Activated CD8-positive, alpha-beta T cell treated with anti-CD3 and anti-CD28 coated beads for 36 hours (primary cell): ENCODE measurements around the gene CDH13. TPM values are rescaled to one million over a fixed set of nuclear protein-coding genes. Genes with fewer than 3 reads are reported as not detected.

Experiments
- ATAC-seq: fragments of 200-7000 bp; cut with Tn5 transposase; one replicate; pipeline ENCODE4 v1.10.0; 2021; ENCODE audit warnings: mild to moderate bottlenecking, moderate library complexity
- CTCF ChIA-PET: fragments of 350-600 bp; sonication (Branson Sonifier 250); formaldehyde crosslinking; loops from one replicate; lab custom pipeline; 2021; ENCODE audit warnings: antibody characterized with exemption; lab: Charles Lee
- POLR2A ChIA-PET: fragments of 350-600 bp; sonication (Branson Sonifier 250); formaldehyde crosslinking; loops from one replicate; lab custom pipeline; 2021; ENCODE audit warnings: antibody characterized with exemption; lab: Charles Lee
- DNase-seq: peaks from one replicate; pipeline ENCODE4 v3.0.0-alpha.2; 2020
- H3K27ac Mint-ChIP-seq: one replicate; pipeline ENCODE4 v1.8.0; 2021; ENCODE audit warnings: mild to moderate bottlenecking, mixed read lengths
- H3K27me3 Mint-ChIP-seq: one replicate; pipeline ENCODE4 v1.8.0; 2021; ENCODE audit warnings: mixed read lengths
- H3K36me3 Mint-ChIP-seq: one replicate; pipeline ENCODE4 v1.8.0; 2021; ENCODE audit warnings: low read depth, mixed read lengths
- H3K4me1 Mint-ChIP-seq: one replicate; pipeline ENCODE4 v1.8.0; 2021; ENCODE audit warnings: low read depth, mixed read lengths
- H3K4me3 Mint-ChIP-seq: one replicate; pipeline ENCODE4 v1.8.0; 2021; ENCODE audit warnings: mild to moderate bottlenecking, moderate library complexity, mixed read lengths
- H3K9me3 Mint-ChIP-seq: one replicate; pipeline ENCODE4 v1.8.0; 2021; ENCODE audit warnings: mixed read lengths
- CTCF ChIP-seq: fragments of 200-600 bp; IDR thresholded peaks from one replicate; pipeline ENCODE4 v1.8.0; 2022; ENCODE audit warnings: antibody characterized with exemption, mild to moderate bottlenecking
- intact Hi-C: fragments of 100-400 bp; cut with micrococcal nuclease; formaldehyde crosslinking; loops from one replicate; pipeline ENCODE4 v1.10.0; 2022
- total RNA-seq, 2 experiments: library from RNA; stranded (reverse); gene quantifications; one replicate each; pipeline ENCODE4 v1.2.3, GENCODE V29; 2021

CDH13 gene
- total RNA-seq, 2 experiments from 2014 or later: not detected

- Mint-ChIP-seq H3K9me3 (no peaks in the 10 kb centered on the region), H3K4me3 (no peak overlapping the region), H3K4me1 (no peaks in the 10 kb centered on the region), H3K36me3 (no peaks in the 10 kb centered on the region), H3K27me3 (peaks cover 7% of the 10 kb centered on the region), H3K27ac (no peak overlapping the region)
- intact Hi-C loops: no loop called here
- ATAC-seq (no peak), DNase-seq (no peak)
- CTCF ChIA-PET: no interaction called here
- no peak for TF ChIP-seq CTCF
- POLR2A ChIA-PET: no interaction called here
These were observed 1079.1 kb downstream of the CDH13 start for GRCh38 chr16:83705856-83706255.

- no peak for ATAC-seq
- TF ChIP-seq CTCF: no peak
- POLR2A ChIA-PET: no interaction called here
- intact Hi-C loops: no loop called here
- Mint-ChIP-seq H3K27me3 (peaks cover 7% of the 10 kb centered on the region), H3K4me3 (no peak overlapping the region), H3K27ac (no peak overlapping the region), H3K36me3 (no peaks in the 10 kb centered on the region), H3K9me3 (no peaks in the 10 kb centered on the region), H3K4me1 (no peaks in the 10 kb centered on the region)
- DNase-seq: no peak
- CTCF ChIA-PET: no interaction called here
These were observed 1079.6 kb downstream of the CDH13 start for GRCh38 chr16:83706394-83706793.

GRCh38 chr16:83711069-83711468 lies 1084.3 kb downstream of the CDH13 start:
- no peaks in the 10 kb centered on the region for H3K9me3 Mint-ChIP-seq
- no peaks in the 10 kb centered on the region for H3K4me1 Mint-ChIP-seq
- POLR2A ChIA-PET: no interaction called here
- no peak for ATAC-seq
- H3K36me3 Mint-ChIP-seq: no peaks in the 10 kb centered on the region
- no peak overlapping the region for H3K4me3 Mint-ChIP-seq
- CTCF ChIA-PET: no interaction called here
- no peak for DNase-seq
- H3K27ac Mint-ChIP-seq: no peak overlapping the region
- TF ChIP-seq CTCF: no peak
- intact Hi-C loops: no loop called here
- H3K27me3 Mint-ChIP-seq: peaks cover 3% of the 10 kb centered on the region

- CTCF ChIA-PET: no interaction called here
- H3K27me3 Mint-ChIP-seq: peaks cover 1% of the 10 kb centered on the region
- H3K27ac Mint-ChIP-seq: no peak overlapping the region
- TF ChIP-seq CTCF: no peak
- ATAC-seq (no peak), DNase-seq (no peak)
- no peak overlapping the region for H3K4me3 Mint-ChIP-seq
- no peaks in the 10 kb centered on the region for H3K36me3 Mint-ChIP-seq
- POLR2A ChIA-PET: no interaction called here
- H3K4me1 Mint-ChIP-seq: no peaks in the 10 kb centered on the region
- intact Hi-C loops: no loop called here
- no peaks in the 10 kb centered on the region for H3K9me3 Mint-ChIP-seq
These were observed 1086.8 kb downstream of the CDH13 start for GRCh38 chr16:83713597-83713996.

- TF ChIP-seq CTCF: no peak
- intact Hi-C loops: no loop called here
- DNase-seq: no peak
- no peaks in the 10 kb centered on the region for H3K9me3 Mint-ChIP-seq
- POLR2A ChIA-PET: no interaction called here
- no peak overlapping the region for H3K27ac Mint-ChIP-seq
- no peaks in the 10 kb centered on the region for H3K36me3 Mint-ChIP-seq
- no peak overlapping the region for H3K4me3 Mint-ChIP-seq
- no peaks in the 10 kb centered on the region for H3K4me1 Mint-ChIP-seq
- ATAC-seq: no peak
- H3K27me3 Mint-ChIP-seq: peaks cover 1% of the 10 kb centered on the region
- CTCF ChIA-PET: no interaction called here
These were observed 1087.5 kb downstream of the CDH13 start for GRCh38 chr16:83714286-83714685.
